Measurements from ENCODE around the gene PPARD. TPM values are rescaled to one million over a fixed set of nuclear protein-coding genes. Genes with fewer than 3 reads are reported as not detected.

The PPARD gene
- total and polyA plus RNA-seq, 12 donors: 12.9 to 21.0 (median 13.9) TPM

DNA sequence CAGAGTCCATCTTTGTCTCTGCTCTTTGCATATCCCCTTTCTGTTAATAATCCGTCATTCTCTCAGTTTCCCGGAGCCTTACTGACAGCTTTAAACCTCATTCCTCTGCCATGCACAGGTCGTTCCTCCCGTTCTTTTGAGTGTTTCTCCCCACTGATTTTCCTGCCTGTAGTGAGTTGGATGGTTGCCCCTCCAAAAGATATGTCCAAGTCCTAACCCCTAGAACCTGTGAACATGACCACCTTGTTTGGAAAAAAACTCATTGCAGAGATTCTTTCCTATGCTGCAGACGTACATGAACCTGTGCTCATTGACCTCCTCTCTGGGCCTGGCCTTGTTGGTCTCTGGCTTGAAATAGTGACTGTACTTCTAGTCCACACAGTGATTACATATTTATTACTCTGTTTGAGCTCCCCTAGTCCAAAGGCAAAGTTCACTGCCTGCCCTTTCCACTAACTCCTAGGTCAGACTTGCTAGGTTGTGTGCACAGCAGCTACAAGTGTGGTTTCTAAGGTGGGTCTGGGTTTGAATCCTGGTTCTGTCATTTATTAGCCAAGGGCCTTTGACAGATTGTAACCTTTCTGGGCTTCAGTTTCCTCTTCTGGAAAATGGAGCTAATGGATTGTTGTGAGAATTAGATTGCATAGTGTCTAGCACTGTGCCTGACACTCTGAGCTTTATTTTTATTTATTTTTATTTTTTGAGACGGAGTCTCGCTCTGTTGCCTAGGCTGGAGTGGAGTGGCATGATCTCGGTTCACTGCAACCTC, 29.3 kb downstream of the PPARD start:
- intact Hi-C loops (cut with DNase I): no loop called here
- Histone ChIP-seq H3K36me3 (peaks cover 0 to 9% (median 0%) of the 10 kb centered on the region in 9 donors), H3K4me1 (peaks cover 14 to 65% (median 35%) of the 10 kb centered on the region in 9 donors), H3K27me3 (no peaks in the 10 kb centered on the region), H3K27ac (peak overlapping the region in 2 of 10 donors; percentile 74 to 83), H3K4me3 (no peak overlapping the region), H3K9me3 (no peaks in the 10 kb centered on the region)
- 89 to 90% methylated on average over 8 of the region's 8 CpGs for WGBS, 2 donors
- TF ChIP-seq, protein P1, sequence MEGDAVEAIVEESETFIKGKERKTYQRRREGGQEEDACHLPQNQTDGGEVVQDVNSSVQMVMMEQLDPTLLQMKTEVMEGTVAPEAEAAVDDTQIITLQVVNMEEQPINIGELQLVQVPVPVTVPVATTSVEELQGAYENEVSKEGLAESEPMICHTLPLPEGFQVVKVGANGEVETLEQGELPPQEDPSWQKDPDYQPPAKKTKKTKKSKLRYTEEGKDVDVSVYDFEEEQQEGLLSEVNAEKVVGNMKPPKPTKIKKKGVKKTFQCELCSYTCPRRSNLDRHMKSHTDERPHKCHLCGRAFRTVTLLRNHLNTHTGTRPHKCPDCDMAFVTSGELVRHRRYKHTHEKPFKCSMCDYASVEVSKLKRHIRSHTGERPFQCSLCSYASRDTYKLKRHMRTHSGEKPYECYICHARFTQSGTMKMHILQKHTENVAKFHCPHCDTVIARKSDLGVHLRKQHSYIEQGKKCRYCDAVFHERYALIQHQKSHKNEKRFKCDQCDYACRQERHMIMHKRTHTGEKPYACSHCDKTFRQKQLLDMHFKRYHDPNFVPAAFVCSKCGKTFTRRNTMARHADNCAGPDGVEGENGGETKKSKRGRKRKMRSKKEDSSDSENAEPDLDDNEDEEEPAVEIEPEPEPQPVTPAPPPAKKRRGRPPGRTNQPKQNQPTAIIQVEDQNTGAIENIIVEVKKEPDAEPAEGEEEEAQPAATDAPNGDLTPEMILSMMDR (IDR thresholded peaks at IDR 0.05): no peak
- ATAC-seq (no peak), DNase-seq (no peak)

- H3K4me3 ChIP-seq: no peak overlapping the region
- peaks cover 0 to 5% (median 0%) of the 10 kb centered on the region in 9 donors for H3K36me3 ChIP-seq
- H3K9me3 ChIP-seq: no peaks in the 10 kb centered on the region
- DNase-seq: no peak
- H3K4me1 ChIP-seq: peaks cover 14 to 65% (median 35%) of the 10 kb centered on the region in 9 donors
- H3K27me3 ChIP-seq: no peaks in the 10 kb centered on the region
- no peak overlapping the region for H3K27ac ChIP-seq
- TF ChIP-seq, protein P1 (IDR thresholded peaks at IDR 0.05): no peak
- intact Hi-C loops (cut with DNase I): no loop called here
- no peak for ATAC-seq
Observed at GRCh38 chr6:35372633-35373032, 30.3 kb downstream of the PPARD start.

DNA sequence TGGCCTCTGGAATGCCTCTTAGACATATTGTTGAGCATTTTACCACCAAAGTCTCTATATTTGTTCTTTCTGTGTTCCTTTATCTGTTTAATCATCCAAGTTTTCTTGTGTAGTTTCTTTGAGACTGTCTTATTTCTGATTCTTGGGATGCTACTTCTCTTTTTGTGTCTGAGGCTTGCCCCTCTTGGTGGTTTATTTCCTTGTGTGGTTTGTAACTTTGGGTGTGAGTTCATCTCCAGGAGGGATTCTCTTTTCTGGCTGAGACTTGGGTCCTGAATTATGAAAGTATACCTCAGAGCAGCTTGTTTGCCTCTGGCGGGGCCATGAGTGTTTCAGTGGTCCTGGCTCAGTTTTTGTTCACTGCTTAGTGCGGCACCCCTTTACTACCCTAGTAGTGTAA, 33.9 kb downstream of the PPARD start:
- Histone ChIP-seq H3K4me1 (peaks cover 0 to 39% (median 0%) of the 10 kb centered on the region in 9 donors), H3K9me3 (no peaks in the 10 kb centered on the region), H3K27ac (no peak overlapping the region), H3K36me3 (peaks cover 0 to 5% (median 0%) of the 10 kb centered on the region in 9 donors), H3K4me3 (no peak overlapping the region), H3K27me3 (no peaks in the 10 kb centered on the region)
- DNase-seq (no peak), ATAC-seq (no peak)
- TF ChIP-seq, protein P1 (IDR thresholded peaks at IDR 0.05): no peak
- 77 to 95% methylated on average over 2 of the region's 2 CpGs for WGBS, 2 donors
- intact Hi-C loops (cut with DNase I): no loop called here

DNA sequence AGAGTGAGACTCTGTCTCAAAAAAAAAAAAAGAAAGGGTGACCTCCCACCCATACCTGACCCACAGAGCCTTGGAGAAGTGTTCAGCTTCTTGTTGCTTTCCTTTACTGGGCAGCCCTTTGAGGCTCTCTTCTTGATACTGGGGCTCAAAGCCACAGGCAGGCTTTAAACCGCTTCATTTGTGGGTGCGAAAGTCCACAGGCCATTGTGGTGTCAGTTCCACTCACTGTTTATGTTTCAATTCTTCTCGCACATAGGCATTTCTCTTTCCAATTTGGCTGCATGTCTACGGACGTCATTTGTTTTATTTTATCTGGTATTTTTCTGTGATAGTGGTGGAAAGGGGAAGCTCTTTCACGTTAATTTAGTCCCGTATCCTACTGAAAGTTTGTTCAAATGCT, 34.6 kb downstream of the PPARD start:
- Histone ChIP-seq H3K9me3 (no peaks in the 10 kb centered on the region), H3K27me3 (no peaks in the 10 kb centered on the region), H3K4me1 (peaks cover 0 to 31% (median 0%) of the 10 kb centered on the region in 9 donors), H3K36me3 (peaks cover 0 to 5% (median 0%) of the 10 kb centered on the region in 9 donors), H3K4me3 (no peak overlapping the region), H3K27ac (no peak overlapping the region)
- ATAC-seq (peak in 1 of 8 donors; percentile 16), DNase-seq (no peak)
- intact Hi-C loops (cut with DNase I): no loop called here
- WGBS, 2 donors: 78% methylated on average over 7 of the region's 7 CpGs
- TF ChIP-seq, protein P1 (IDR thresholded peaks at IDR 0.05): no peak
